Lung (tissue), 12 donors: ENCODE results near the gene TGFBR3. TPM values are rescaled to one million over a fixed set of nuclear protein-coding genes. Genes with fewer than 3 reads are reported as not detected.

Experiments used
- ATAC-seq: fragments of 200-7000 bp; cut with Tn5 transposase; one replicate; pipeline ENCODE4 v1.9.1; 2020; ENCODE audit warnings: moderate number of reproducible peaks; ENCODE audit not compliant: insufficient read depth, low FRiP score
- DNase-seq, 3 donors: peaks; one replicate each; pipeline ENCODE4 v3.0.0-alpha.2; 2013 to 2017
- H3K27ac ChIP-seq, 2 donors: one replicate each; pipeline ENCODE4 v1.5.1; 2013; ENCODE audit warnings: mild to moderate bottlenecking in 2 of 2, moderate library complexity in 2 of 2, control low read depth in 1 of 2, inconsistent platforms in 1 of 2, low read depth in 1 of 2, low read length in 1 of 2
- H3K27me3 ChIP-seq, 3 donors: one replicate each; pipeline ENCODE4 v1.5.1; 2013; ENCODE audit warnings: low read length in 2 of 3; ENCODE audit not compliant: control insufficient read depth in 3 of 3, insufficient read depth in 3 of 3
- H3K36me3 ChIP-seq, 4 donors: one replicate each; pipeline ENCODE4 v1.5.1; 2013; ENCODE audit warnings: low read length in 4 of 4, mild to moderate bottlenecking in 1 of 4, moderate library complexity in 1 of 4; ENCODE audit not compliant: control insufficient read depth in 4 of 4, insufficient read depth in 4 of 4
- H3K4me1 ChIP-seq, 5 donors: one replicate each; pipeline ENCODE4 v1.5.1; 2013; ENCODE audit warnings: low read length in 5 of 5, mild to moderate bottlenecking in 2 of 5, moderate library complexity in 1 of 5; ENCODE audit not compliant: control insufficient read depth in 5 of 5, insufficient read depth in 5 of 5
- H3K4me3 ChIP-seq: one replicate; pipeline ENCODE4 v1.5.1; 2013; ENCODE audit warnings: mild to moderate bottlenecking, control low read depth, moderate library complexity
- H3K9ac ChIP-seq, 2 donors: one replicate each; pipeline ENCODE4 v1.5.1; 2013; ENCODE audit warnings: low read length in 2 of 2, control low read depth in 1 of 2; ENCODE audit not compliant: insufficient read depth in 1 of 2
- H3K9me3 ChIP-seq, 4 donors: one replicate each; pipeline ENCODE4 v1.5.1; 2013; ENCODE audit warnings: low read length in 3 of 4, mild to moderate bottlenecking in 1 of 4, moderate library complexity in 1 of 4; ENCODE audit not compliant: control insufficient read depth in 4 of 4, insufficient read depth in 3 of 4
- CTCF ChIP-seq: IDR thresholded peaks from 2 replicates; pipeline ENCODE4 v1.5.1; 2012; ENCODE audit warnings: mild to moderate bottlenecking; ENCODE audit errors: control extremely low read depth, extremely low read depth
- WGBS, 2 donors: extraction: QIAGEN DNeasy Blood & Tissue Kit; methylation state at CpG; one replicate each; pipeline ENCODE4 v1.1.7; 2013; 5-methylcytosine and 5-hydroxymethylcytosine counted together
- polyA plus RNA-seq, 2 donors: library from polyadenylated mRNA; stranded (reverse); fragments of 200-250 nt; gene quantifications; one replicate each; pipeline ENCODE4 v1.2.1, GENCODE V29; 2013
- total RNA-seq, 2 donors: library from RNA; depleted of rRNA in 1 of 2; stranded (reverse); fragments of >200 nt in 1 of 2; gene quantifications; one replicate each; pipeline ENCODE4 v1.2.1, GENCODE V29; 2014 to 2021
- donor health status: control.
- donor health status: control.
- donor health status: Bipolar disorder and iron deficiency.
- donor health status: healthy.
- donor health status: DM: yes; HTN: yes; CAD: no.

The TGFBR3 gene
- total and polyA plus RNA-seq, 4 donors: 13.1 to 99.6 (median 26.5) TPM

DNA sequence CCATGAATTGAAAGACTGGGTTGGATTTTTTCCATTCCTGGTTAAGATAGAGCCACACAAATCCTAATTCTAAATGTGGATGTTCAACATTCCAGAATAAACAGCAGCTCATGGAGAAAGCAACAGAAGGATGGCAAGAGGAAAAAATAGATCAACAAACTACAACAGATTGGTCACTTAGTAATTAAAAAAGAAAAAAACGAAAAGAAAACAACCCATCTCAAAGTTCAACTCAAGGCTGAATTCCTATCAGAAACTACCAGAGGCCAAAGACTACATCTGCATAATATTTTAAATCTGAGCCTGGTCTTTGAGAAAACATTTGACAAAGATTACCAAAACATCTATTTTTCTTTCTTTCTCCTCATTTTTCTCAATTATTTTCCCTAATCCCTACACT, 69.9 kb downstream of the TGFBR3 start:
- no peak overlapping the region for H3K4me3 ChIP-seq
- no peaks in the 10 kb centered on the region for H3K27me3 ChIP-seq
- H3K4me1 ChIP-seq: peaks cover 2 to 54% (median 25%) of the 10 kb centered on the region in 5 donors
- 73 to 88% methylated on average over 1 of the region's 1 CpG for WGBS, 2 donors
- no peak overlapping the region for H3K27ac ChIP-seq
- H3K36me3 ChIP-seq: no peaks in the 10 kb centered on the region
- no peak for ATAC-seq
- DNase-seq: no peak
- H3K9me3 ChIP-seq: no peaks in the 10 kb centered on the region
- TF ChIP-seq CTCF: no peak
- H3K9ac ChIP-seq: no peak overlapping the region

DNA sequence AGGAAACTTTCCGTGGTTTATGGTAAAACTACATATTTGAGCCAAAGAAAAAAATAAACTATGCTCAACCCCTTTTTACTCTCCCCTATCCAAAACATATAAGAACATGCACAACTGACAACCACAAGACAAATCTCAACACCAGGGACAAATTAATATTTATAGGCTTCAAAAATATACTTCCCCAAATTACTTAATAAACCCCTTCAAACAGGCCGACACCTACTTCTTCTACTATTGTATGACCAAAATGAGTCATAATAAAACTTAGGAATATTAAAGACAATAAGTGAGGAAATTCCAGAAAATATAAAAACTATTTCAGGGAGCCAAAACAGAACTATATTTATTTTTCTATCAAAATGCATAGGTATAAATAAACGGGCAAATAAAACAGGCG, 71.5 kb downstream of the TGFBR3 start:
- Histone ChIP-seq H3K9ac (no peak overlapping the region), H3K27ac (no peak overlapping the region), H3K27me3 (no peaks in the 10 kb centered on the region), H3K4me1 (peaks cover 5 to 48% (median 23%) of the 10 kb centered on the region in 5 donors), H3K36me3 (no peaks in the 10 kb centered on the region), H3K9me3 (no peaks in the 10 kb centered on the region), H3K4me3 (no peak overlapping the region)
- no peak for TF ChIP-seq CTCF
- 71 to 81% methylated on average over 4 of the region's 4 CpGs for WGBS, 2 donors
- DNase-seq (no peak), ATAC-seq (no peak)

DNA sequence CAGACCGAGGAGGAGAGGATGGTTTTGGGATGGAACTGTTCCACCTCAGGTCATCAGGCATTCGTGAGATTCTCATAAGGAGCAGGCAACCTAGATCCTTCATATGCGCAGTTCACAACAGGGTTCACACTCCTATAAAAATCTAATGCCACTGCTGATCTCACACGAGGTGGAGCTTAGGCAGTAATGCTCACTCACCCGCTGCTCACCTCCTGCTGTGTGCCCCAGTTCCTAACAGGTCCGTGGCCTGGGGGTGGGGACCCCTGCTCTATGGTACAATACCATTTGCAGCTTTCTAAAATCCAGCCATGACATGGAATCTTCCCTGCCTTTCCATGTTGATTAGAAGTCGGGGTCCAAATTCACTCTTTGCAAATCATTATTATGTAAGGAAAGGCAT, 72.1 kb downstream of the TGFBR3 start:
- 91 to 95% methylated on average over 7 of the region's 7 CpGs for WGBS, 2 donors
- no peaks in the 10 kb centered on the region for H3K36me3 ChIP-seq
- ATAC-seq (no peak), DNase-seq (no peak)
- H3K27me3 ChIP-seq: no peaks in the 10 kb centered on the region
- H3K27ac ChIP-seq: no peak overlapping the region
- peaks cover 7 to 42% (median 20%) of the 10 kb centered on the region in 5 donors for H3K4me1 ChIP-seq
- H3K9me3 ChIP-seq: no peaks in the 10 kb centered on the region
- no peak overlapping the region for H3K4me3 ChIP-seq
- H3K9ac ChIP-seq: no peak overlapping the region
- no peak for TF ChIP-seq CTCF

- 63 to 74% methylated on average over 3 of the region's 3 CpGs for WGBS, 2 donors
- peaks cover 8 to 31% (median 15%) of the 10 kb centered on the region in 5 donors for H3K4me1 ChIP-seq
- no peaks in the 10 kb centered on the region for H3K27me3 ChIP-seq
- no peak for ATAC-seq
- no peak for TF ChIP-seq CTCF
- no peaks in the 10 kb centered on the region for H3K9me3 ChIP-seq
- no peak overlapping the region for H3K27ac ChIP-seq
- H3K4me3 ChIP-seq: no peak overlapping the region
- DNase-seq: no peak
- no peak overlapping the region for H3K9ac ChIP-seq
- H3K36me3 ChIP-seq: peaks cover 0 to 3% (median 0%) of the 10 kb centered on the region in 4 donors
These were observed 74.5 kb downstream of the TGFBR3 start for GRCh38 chr1:91811363-91812025.
